Osteoblast (primary cell): Measurements from ENCODE around the gene IFT80. TPM values are rescaled to one million over a fixed set of nuclear protein-coding genes. Genes with fewer than 3 reads are reported as not detected.

Source experiments
- DNase-seq: peaks from one replicate; pipeline ENCODE4 v3.0.0; 2011; ENCODE audit warnings: low spot score, mixed read lengths; ENCODE audit not compliant: insufficient read length; ENCODE audit errors: missing footprints
- H2AFZ ChIP-seq: 2 replicates; pipeline ENCODE4 v1.6.0; 2011; ENCODE audit warnings: mild to moderate bottlenecking, low read length
- H3K27ac ChIP-seq: 2 replicates; pipeline ENCODE4 v1.5.1; 2011; ENCODE audit warnings: mild to moderate bottlenecking, low read depth, low read length, moderate library complexity
- H3K27me3 ChIP-seq: 2 replicates; pipeline ENCODE4 v1.6.0; 2012; ENCODE audit warnings: mild to moderate bottlenecking, control low read depth, inconsistent platforms, low read length, moderate library complexity; ENCODE audit not compliant: insufficient read depth
- H3K36me3 ChIP-seq: 2 replicates; pipeline ENCODE4 v1.5.1; 2011; ENCODE audit warnings: mild to moderate bottlenecking, low read length, control low read depth, moderate library complexity; ENCODE audit not compliant: insufficient read depth
- H3K4me1 ChIP-seq: 2 replicates; pipeline ENCODE4 v1.5.1; 2011; ENCODE audit warnings: mild to moderate bottlenecking, low read length, control low read depth, moderate library complexity; ENCODE audit not compliant: insufficient read depth
- H3K4me2 ChIP-seq: 2 replicates; pipeline ENCODE4 v1.6.0; 2011; ENCODE audit warnings: mild to moderate bottlenecking, low read length; ENCODE audit not compliant: insufficient read depth
- H3K4me3 ChIP-seq: fragments of 200-600 bp; sonication (generic); 3 replicates; pipeline ENCODE4 v1.5.1; 2012; ENCODE audit warnings: mild to moderate bottlenecking, low read length, inconsistent platforms; ENCODE audit not compliant: insufficient read depth
- H3K79me2 ChIP-seq: 2 replicates; pipeline ENCODE4 v1.6.0; 2012; ENCODE audit warnings: mild to moderate bottlenecking, low read length, control low read depth, inconsistent platforms; ENCODE audit not compliant: insufficient read depth
- H3K9me3 ChIP-seq: 2 replicates; pipeline ENCODE4 v1.5.1; 2011; ENCODE audit warnings: low read depth, low read length, control low read depth
- H4K20me1 ChIP-seq: 2 replicates; pipeline ENCODE4 v1.6.0; 2012; ENCODE audit warnings: mild to moderate bottlenecking, low read length, control low read depth; ENCODE audit not compliant: insufficient read depth
- CTCF ChIP-seq: IDR thresholded peaks from 2 replicates; pipeline ENCODE4 v1.5.1; 2011; ENCODE audit warnings: mild to moderate bottlenecking, low read depth, low read length, moderate library complexity; ENCODE audit errors: extremely low read depth
- total RNA-seq: library from RNA; depleted of rRNA; stranded (reverse); fragments of >200 nt; gene quantifications from 2 replicates; pipeline ENCODE4 v1.2.3, GENCODE V29; 2012

Gene IFT80
- total RNA-seq, 1 donor: 63.0 TPM

- Histone ChIP-seq H4K20me1 (peaks cover 4% of the 10 kb centered on the region), H3K79me2 (peaks cover 62% of the 10 kb centered on the region), H2AFZ (no peak overlapping the region), H3K4me1 (peaks cover 7% of the 10 kb centered on the region), H3K4me3 (no peak overlapping the region), H3K4me2 (no peak overlapping the region), H3K27ac (no peak overlapping the region), H3K27me3 (no peaks in the 10 kb centered on the region), H3K9me3 (no peaks in the 10 kb centered on the region), H3K36me3 (peaks cover 5% of the 10 kb centered on the region)
- no peak for DNase-seq
- no peak for TF ChIP-seq CTCF
Measured at GRCh38 chr3:160390565-160391138, 8.4 kb downstream of the IFT80 start.

GRCh38 chr3:160384639-160385318 lies 14.2 kb downstream of the IFT80 start:
- TF ChIP-seq CTCF: no peak
- Histone ChIP-seq H3K36me3 (no peaks in the 10 kb centered on the region), H3K9me3 (no peaks in the 10 kb centered on the region), H3K27me3 (no peaks in the 10 kb centered on the region), H3K27ac (no peak overlapping the region), H3K4me2 (no peak overlapping the region), H3K79me2 (peaks cover 40% of the 10 kb centered on the region), H4K20me1 (no peaks in the 10 kb centered on the region), H2AFZ (no peak overlapping the region), H3K4me3 (no peak overlapping the region), H3K4me1 (peaks cover 4% of the 10 kb centered on the region)
- DNase-seq: no peak

- peaks cover 28% of the 10 kb centered on the region for H3K79me2 ChIP-seq
- no peaks in the 10 kb centered on the region for H4K20me1 ChIP-seq
- H3K27me3 ChIP-seq: no peaks in the 10 kb centered on the region
- peak overlapping the region; percentile 27 for H3K27ac ChIP-seq
- H3K9me3 ChIP-seq: no peaks in the 10 kb centered on the region
- DNase-seq: peak; percentile 34
- peak overlapping the region; percentile 40 for H3K4me2 ChIP-seq
- H3K4me3 ChIP-seq: no peak overlapping the region
- no peak for TF ChIP-seq CTCF
- H2AFZ ChIP-seq: no peak overlapping the region
- H3K36me3 ChIP-seq: no peaks in the 10 kb centered on the region
- peaks cover 24% of the 10 kb centered on the region for H3K4me1 ChIP-seq
Measured at GRCh38 chr3:160381470-160381869, 17.6 kb downstream of the IFT80 start.

GRCh38 chr3:160379628-160380214 lies 19.3 kb downstream of the IFT80 start:
- Histone ChIP-seq H2AFZ (no peak overlapping the region), H3K4me1 (peaks cover 30% of the 10 kb centered on the region), H3K4me3 (no peak overlapping the region), H3K9me3 (no peaks in the 10 kb centered on the region), H3K36me3 (no peaks in the 10 kb centered on the region), H3K27me3 (no peaks in the 10 kb centered on the region), H3K79me2 (peaks cover 12% of the 10 kb centered on the region), H3K4me2 (no peak overlapping the region), H3K27ac (no peak overlapping the region), H4K20me1 (no peaks in the 10 kb centered on the region)
- no peak for DNase-seq
- TF ChIP-seq CTCF: no peak
